NK-92 treated with Interleukin-12 subunit alpha and Interleukin-12 subunit beta, amount 100 ng/mL, for 24 hours (cell line): ENCODE measurements around the gene ANKRD11.
A peak's percentile ranks its signal among the peaks of the same experiment; 100 is the strongest.
"Not testable (repeated sequence)": the region's sequence is repeated elsewhere in the genome, so short reads cannot be mapped to it uniquely, and the experiment has no call there.

Source experiments
- DNase-seq: peaks from one replicate; lab custom pipeline; 2025; lab: John Stamatoyannopoulos, UW

ANKRD11 gene

GRCh38 chr16:89328412-89329400, 161.7 kb downstream of the ANKRD11 start:
- not testable (repeated sequence) for DNase-seq

GRCh38 chr16:89326721-89327120, 163.6 kb downstream of the ANKRD11 start:
- no peak for DNase-seq

GRCh38 chr16:89325861-89326471, 164.4 kb downstream of the ANKRD11 start:
- DNase-seq = no peak

- no peak for DNase-seq
Measured at GRCh38 chr16:89324056-89325010, 166.0 kb downstream of the ANKRD11 start.

- no peak for DNase-seq
Measured at GRCh38 chr16:89323120-89323960, 167.0 kb downstream of the ANKRD11 start.

GRCh38 chr16:89322321-89323119, 167.8 kb downstream of the ANKRD11 start:
- no peak for DNase-seq

- no peak for DNase-seq
Measured at GRCh38 chr16:89320782-89321501, 169.4 kb downstream of the ANKRD11 start.

GRCh38 chr16:89319886-89320781, 170.2 kb downstream of the ANKRD11 start:
- DNase-seq = peak; percentile 17

- no peak for DNase-seq
Measured at GRCh38 chr16:89319631-89319885, 170.8 kb downstream of the ANKRD11 start.

GRCh38 chr16:89318871-89319630, 171.3 kb downstream of the ANKRD11 start:
- no peak for DNase-seq

GRCh38 chr16:89318430-89318758, 172.0 kb downstream of the ANKRD11 start:
- DNase-seq = no peak

GRCh38 chr16:89317729-89318429, 172.5 kb downstream of the ANKRD11 start:
- DNase-seq = no peak

GRCh38 chr16:89317101-89317671, 173.2 kb downstream of the ANKRD11 start:
- no peak for DNase-seq

GRCh38 chr16:89316701-89317100, 173.7 kb downstream of the ANKRD11 start:
- no peak for DNase-seq

GRCh38 chr16:89315791-89316581, 174.4 kb downstream of the ANKRD11 start:
- DNase-seq = peak; percentile 80

- no peak for DNase-seq
Measured at GRCh38 chr16:89315271-89315670, 175.1 kb downstream of the ANKRD11 start.
